NCI-H1694 (cell line): ENCODE measurements around the gene NAB2.
"Not testable (repeated sequence)": the region's sequence is repeated elsewhere in the genome, so short reads cannot be mapped to it uniquely, and the experiment has no call there.

Experiments
- DNase-seq: peaks from one replicate; lab custom pipeline; 2025; lab: John Stamatoyannopoulos, UW

Gene NAB2

DNA sequence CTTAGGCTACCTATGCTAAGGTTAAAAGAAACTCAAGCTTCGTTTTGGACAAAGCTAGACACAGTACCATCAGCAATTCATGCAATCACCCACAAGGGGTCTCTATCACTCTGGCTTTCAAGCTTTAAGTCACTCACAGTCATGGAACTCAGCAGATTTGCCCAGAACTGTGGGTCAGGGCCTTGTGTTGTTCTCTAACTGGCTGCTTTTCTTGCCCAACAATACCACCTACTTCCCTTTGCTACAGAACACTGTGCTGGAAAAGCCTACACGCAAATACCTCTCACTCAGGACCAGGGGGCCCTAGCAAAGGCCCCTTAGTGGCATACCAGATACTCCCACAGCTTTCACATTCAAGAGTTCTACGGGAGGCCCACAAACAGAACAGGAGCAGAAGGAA lies 19.4 kb upstream of the NAB2 start:
- peak; percentile 60 for DNase-seq

- no peak for DNase-seq
These were observed 16.3 kb upstream of the NAB2 start for GRCh38 chr12:57072661-57073060.

DNA sequence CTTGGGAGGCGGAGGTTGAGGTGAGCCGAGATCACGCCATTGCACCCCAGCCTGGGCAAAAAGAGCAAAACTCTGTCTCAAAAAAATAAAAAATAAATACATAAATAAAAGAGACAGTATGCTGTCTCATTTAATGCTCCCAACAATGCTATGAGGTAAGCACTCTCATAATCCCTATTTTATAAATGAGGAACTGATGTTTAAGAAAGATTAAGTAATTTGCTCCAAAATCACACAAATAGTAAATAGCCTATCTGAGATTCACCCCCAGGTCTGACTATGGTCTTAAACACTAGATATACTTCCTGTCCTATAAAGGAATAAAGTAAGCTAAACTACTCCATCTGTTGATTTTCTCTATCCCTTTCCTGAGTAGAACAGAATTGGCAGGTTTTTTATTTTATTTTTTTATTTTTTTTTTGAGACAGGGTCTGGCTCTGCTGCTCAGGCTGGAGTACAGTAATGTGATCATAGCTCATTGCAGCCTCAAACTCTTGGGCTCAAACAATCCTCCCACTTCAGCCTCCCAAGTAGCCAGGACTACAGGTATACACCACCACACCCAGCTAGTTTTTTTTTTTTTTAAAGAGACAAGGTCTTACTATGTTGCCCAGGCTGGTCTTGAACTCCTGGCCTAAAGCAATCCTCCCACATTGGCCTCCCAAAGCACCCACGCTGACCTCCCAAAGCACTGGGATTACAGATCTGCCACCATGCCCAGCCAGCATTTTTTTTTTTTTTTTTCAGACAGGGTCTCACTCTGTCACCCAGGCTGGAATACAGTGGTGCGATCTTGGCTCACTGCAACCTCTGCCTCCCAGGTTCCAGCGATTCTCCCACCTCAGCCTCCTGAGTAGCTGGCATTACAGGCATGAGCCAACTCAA lies 15.1 kb upstream of the NAB2 start:
- not testable (repeated sequence) for DNase-seq

- peak; percentile 99 for DNase-seq
These were observed 10.2 kb upstream of the NAB2 start, which contains the start of gene NEMP1 for GRCh38 chr12:57078519-57079404. Gene NEMP1 (minus strand): TSS chr12:57078791. CDS start chr12:57078745, 46 bp downstream.

DNA sequence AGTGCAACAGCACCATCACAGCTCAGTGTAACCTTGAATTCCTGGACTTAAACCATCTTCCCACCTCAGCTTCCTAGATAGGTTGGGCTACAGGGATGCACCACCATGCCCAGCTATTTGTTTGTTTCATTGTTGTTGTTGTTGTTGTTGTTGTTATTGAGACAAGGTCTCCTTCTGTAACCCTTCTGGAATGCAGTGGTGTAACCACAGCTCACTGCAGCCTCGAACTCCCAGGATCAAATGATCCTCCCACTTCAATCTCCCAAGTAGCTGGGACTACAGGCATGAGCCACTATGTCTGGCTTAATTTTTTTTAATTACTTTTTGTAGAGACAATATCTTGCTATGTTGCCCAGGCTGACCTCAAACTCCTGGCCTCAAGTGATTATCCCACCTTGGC lies 9.1 kb upstream of the NAB2 start:
- no peak for DNase-seq

- no peak for DNase-seq
These were observed 8.1 kb upstream of the NAB2 start for GRCh38 chr12:57080855-57081254.

GRCh38 chr12:57085999-57086492 lies 2.9 kb upstream of the NAB2 start:
- DNase-seq: no peak

DNA sequence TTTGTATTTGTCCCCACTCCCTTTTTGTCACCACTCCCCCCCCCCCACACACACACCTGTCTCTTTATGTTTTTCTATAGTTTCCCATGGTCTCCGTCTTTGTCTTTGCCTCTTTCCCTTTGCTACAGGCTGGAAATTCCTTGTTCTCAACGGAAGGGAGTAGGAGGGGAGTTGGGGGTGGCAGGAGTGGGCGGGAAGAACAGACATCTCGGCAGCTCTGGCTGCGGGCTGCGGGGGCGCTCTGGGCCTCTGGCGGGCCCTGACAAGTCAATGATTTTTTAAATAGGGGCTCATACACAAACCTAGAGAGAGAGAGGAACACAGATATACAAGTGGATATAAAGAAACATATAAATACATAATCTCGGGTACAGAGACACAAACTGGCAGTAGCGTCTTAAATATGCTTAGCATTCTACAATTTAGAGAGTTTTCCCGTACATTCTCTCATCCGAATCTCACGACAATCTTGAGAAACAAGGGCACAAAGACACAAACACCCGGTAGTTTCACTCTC lies 2.4 kb upstream of the NAB2 start:
- DNase-seq: peak; percentile 31

GRCh38 chr12:57087010-57087690 lies 1.8 kb upstream of the NAB2 start:
- peak; percentile 51 for DNase-seq

GRCh38 chr12:57087691-57088353 lies 1.1 kb upstream of the NAB2 start:
- DNase-seq: peak; percentile 56

GRCh38 chr12:57089271-57090245 lies 644 bp downstream of the NAB2 start:
- DNase-seq: no peak

GRCh38 chr12:57090490-57090889 lies 1.6 kb downstream of the NAB2 start:
- no peak for DNase-seq

DNA sequence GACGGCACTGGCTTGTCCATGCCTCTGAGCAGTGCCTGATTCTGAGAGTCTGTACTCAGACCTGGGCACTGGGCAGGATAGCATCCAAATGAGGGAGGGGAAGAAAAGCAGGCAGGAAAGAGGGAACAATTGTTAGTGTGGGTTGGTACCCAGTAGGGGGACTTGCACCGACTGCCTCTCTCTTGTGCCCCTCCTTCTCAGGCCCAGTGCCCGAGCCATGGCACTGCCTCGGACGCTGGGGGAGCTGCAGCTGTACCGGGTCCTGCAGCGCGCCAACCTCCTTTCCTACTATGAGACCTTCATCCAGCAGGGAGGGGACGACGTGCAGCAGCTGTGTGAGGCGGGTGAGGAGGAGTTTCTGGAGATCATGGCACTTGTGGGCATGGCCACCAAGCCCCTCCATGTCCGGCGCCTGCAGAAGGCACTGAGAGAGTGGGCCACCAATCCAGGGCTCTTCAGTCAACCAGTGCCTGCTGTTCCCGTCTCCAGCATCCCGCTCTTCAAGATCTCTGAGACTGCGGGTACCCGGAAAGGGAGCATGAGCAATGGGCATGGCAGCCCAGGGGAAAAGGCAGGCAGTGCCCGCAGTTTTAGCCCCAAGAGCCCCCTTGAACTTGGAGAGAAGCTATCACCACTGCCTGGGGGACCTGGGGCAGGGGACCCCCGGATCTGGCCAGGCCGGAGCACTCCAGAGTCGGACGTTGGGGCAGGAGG lies 2.2 kb downstream of the NAB2 start:
- no peak for DNase-seq

- DNase-seq: no peak
These were observed 3.0 kb downstream of the NAB2 start for GRCh38 chr12:57091638-57092528.

- no peak for DNase-seq
These were observed 3.6 kb downstream of the NAB2 start for GRCh38 chr12:57092529-57092862.

DNA sequence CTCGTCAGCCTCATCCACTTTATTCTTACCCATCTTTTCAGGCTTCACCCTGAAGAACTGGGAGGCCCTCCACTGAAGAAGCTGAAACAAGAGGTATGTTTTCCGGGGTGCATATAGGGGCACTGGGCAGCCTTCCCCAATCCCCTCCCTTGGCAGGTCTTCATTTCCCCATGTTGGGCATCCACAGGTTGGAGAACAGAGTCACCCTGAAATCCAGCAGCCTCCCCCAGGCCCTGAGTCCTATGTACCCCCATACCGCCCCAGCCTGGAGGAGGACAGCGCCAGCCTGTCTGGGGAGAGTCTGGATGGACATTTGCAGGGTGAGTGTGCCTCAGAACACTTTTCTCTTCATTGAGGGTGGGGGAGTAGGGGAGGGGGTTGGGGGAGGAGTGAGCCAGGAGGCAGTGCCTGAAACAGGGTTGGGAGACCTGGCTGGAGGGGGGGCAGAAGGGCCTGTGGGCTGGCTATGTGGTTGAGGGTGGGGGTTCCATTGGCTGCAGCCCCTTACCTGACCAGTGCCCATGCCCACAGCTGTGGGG lies 4.0 kb downstream of the NAB2 start:
- DNase-seq: no peak

- no peak for DNase-seq
These were observed 4.7 kb downstream of the NAB2 start for GRCh38 chr12:57093415-57094207.
